ENCODE measurements around the gene CACNA1C. TPM values are rescaled to one million over a fixed set of nuclear protein-coding genes. Genes with fewer than 3 reads are reported as not detected.

Gene CACNA1C
- total RNA-seq, 4 donors from 2014 or later: 9.7 to 42.1 (median 18.1) TPM

DNA sequence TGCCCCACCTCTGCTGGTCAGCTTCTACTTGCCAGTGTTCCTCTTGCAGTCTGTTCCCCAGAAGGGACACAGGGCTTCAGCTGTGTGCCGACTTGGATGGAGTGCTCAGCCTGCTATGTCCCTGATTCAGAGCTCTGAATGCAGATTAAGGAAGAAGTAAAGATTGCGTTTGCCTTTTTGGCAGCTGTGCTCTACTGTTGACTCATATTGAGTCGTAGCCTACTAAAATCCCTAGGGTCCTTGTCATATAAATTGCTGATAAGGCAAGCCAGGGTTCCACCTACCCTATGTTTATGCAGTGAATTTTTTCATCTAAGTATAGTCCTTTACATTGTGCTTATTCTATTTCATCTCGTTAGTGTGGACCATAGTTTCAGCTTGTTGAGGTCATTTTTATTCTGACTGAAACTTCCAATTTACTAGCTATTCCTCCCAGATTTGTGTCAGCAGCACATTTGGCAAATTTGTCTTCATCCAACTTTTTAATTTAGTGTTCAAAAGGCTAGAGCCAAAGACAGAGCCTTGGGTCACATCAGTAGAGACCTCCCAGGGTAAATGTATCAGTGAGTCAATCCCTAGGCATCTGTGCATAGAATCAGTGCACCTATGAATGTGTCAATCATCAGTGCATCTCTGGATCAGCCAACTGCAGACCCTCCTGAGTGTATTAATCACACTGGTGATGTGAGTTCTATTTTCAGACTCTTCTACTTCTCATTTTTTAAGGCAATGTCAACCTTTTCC, 31.9 kb downstream of the CACNA1C start:
- no peak overlapping the region for H3K4me3 ChIP-seq
- DNase-seq: no peak
- H3K36me3 ChIP-seq: no peaks in the 10 kb centered on the region
- H3K4me1 ChIP-seq: no peaks in the 10 kb centered on the region
- no peak for TF ChIP-seq POLR2A (IDR thresholded peaks at IDR 0.05)
- TF ChIP-seq, protein P1, sequence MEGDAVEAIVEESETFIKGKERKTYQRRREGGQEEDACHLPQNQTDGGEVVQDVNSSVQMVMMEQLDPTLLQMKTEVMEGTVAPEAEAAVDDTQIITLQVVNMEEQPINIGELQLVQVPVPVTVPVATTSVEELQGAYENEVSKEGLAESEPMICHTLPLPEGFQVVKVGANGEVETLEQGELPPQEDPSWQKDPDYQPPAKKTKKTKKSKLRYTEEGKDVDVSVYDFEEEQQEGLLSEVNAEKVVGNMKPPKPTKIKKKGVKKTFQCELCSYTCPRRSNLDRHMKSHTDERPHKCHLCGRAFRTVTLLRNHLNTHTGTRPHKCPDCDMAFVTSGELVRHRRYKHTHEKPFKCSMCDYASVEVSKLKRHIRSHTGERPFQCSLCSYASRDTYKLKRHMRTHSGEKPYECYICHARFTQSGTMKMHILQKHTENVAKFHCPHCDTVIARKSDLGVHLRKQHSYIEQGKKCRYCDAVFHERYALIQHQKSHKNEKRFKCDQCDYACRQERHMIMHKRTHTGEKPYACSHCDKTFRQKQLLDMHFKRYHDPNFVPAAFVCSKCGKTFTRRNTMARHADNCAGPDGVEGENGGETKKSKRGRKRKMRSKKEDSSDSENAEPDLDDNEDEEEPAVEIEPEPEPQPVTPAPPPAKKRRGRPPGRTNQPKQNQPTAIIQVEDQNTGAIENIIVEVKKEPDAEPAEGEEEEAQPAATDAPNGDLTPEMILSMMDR (IDR thresholded peaks at IDR 0.05): no peak
- H3K27me3 ChIP-seq: no peaks in the 10 kb centered on the region
- H3K27ac ChIP-seq: no peak overlapping the region
- H3K9me3 ChIP-seq: no peaks in the 10 kb centered on the region

DNA sequence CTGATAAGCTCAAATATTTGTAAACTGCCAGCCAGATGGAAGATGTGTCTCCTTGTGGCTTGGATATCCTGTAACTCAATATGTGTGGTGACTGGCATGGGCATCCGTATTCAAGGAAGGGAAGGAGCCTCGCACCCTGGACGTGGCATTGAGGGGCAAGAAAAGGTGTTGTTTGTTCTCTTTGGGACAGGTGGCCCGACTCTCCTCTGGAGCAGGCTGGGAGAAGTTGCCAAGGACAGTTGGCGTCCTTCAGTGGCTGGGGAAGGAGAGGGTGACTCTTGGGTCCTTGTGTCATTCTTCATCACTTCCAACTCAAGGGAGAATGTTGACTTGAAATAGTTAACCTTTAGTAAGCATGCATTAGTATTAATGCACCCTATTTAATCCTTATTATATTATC, 39.6 kb downstream of the CACNA1C start:
- Histone ChIP-seq H3K27ac (peak overlapping the region in 1 of 4 donors; percentile 11), H3K36me3 (no peaks in the 10 kb centered on the region), H3K4me1 (no peaks in the 10 kb centered on the region), H3K27me3 (no peaks in the 10 kb centered on the region), H3K4me3 (no peak overlapping the region), H3K9me3 (no peaks in the 10 kb centered on the region)
- no peak for DNase-seq
- TF ChIP-seq, protein P1 (IDR thresholded peaks at IDR 0.05): no peak
- no peak for TF ChIP-seq POLR2A (IDR thresholded peaks at IDR 0.05)

DNA sequence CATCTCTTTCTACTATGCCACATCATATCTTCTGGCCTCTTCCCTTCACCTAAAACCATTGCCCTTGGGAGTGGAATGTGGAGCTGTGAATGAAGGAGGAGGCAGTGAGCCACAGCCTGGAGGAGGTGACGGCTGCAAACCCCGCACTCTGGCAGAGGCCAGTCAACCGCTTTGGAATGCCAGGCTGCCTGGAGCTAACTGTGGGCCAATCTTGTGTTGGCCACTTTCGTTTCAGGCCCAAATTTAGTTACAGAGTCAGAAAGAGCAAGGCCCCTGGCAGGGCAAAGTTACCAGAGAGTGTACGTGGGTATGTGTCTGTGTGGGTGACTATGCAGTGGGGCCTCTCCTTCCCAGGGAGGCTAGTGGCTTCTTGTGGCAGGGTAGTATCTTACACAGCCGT, 40.1 kb downstream of the CACNA1C start:
- Histone ChIP-seq H3K27ac (peak overlapping the region in 1 of 4 donors; percentile 61), H3K4me3 (no peak overlapping the region), H3K27me3 (no peaks in the 10 kb centered on the region), H3K4me1 (no peaks in the 10 kb centered on the region), H3K36me3 (no peaks in the 10 kb centered on the region), H3K9me3 (no peaks in the 10 kb centered on the region)
- no peak for TF ChIP-seq POLR2A (IDR thresholded peaks at IDR 0.05)
- TF ChIP-seq, protein P1 (IDR thresholded peaks at IDR 0.05): no peak
- DNase-seq: no peak

DNA sequence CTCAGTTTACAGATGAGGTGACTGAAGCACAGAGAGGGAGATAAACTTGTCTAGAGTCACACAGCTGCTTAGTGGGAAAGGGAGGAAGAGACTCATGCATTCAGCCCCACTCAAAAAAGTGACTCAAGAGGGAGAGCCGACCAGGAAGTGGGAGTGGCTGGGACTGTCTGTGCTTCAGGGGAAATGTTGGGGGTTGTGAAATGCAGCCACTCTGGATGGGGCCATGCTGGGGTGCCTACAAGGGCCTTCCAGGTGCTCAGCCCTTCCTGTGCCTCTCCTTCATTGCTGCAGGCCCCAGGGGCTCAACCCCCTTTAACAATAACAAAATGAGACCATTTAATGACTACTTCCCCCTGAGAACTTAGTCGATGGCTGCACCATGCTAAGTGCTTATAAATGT, 41.8 kb downstream of the CACNA1C start:
- Histone ChIP-seq H3K27me3 (no peaks in the 10 kb centered on the region), H3K36me3 (no peaks in the 10 kb centered on the region), H3K27ac (peak overlapping the region in 1 of 4 donors; percentile 61), H3K4me1 (no peaks in the 10 kb centered on the region), H3K9me3 (no peaks in the 10 kb centered on the region), H3K4me3 (no peak overlapping the region)
- DNase-seq: no peak
- TF ChIP-seq POLR2A (IDR thresholded peaks at IDR 0.05): no peak
- TF ChIP-seq, protein P1 (IDR thresholded peaks at IDR 0.05): no peak

DNA sequence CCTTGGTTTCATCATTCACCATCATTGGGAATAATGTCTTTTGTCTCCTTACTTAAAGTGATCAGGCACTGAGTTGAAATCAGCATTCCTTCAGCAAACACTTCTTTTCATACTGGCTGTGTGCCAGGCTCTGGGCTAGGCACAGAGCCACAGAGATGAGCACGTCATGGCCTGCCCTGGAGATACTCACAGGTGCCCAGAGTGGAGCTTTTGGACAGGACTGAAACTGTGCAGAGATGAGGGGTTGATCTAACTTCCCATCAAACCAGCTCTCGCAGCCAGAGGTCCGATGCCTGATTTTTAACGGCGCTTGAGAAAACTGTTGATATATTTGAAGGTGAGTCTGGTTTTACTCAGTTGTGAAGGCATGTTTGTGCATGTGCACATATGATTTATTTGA, 43.1 kb downstream of the CACNA1C start:
- Histone ChIP-seq H3K4me1 (no peaks in the 10 kb centered on the region), H3K9me3 (no peaks in the 10 kb centered on the region), H3K36me3 (no peaks in the 10 kb centered on the region), H3K4me3 (no peak overlapping the region), H3K27ac (peak overlapping the region in 1 of 4 donors; percentile 61), H3K27me3 (no peaks in the 10 kb centered on the region)
- TF ChIP-seq POLR2A (IDR thresholded peaks at IDR 0.05): no peak
- DNase-seq: no peak

DNA sequence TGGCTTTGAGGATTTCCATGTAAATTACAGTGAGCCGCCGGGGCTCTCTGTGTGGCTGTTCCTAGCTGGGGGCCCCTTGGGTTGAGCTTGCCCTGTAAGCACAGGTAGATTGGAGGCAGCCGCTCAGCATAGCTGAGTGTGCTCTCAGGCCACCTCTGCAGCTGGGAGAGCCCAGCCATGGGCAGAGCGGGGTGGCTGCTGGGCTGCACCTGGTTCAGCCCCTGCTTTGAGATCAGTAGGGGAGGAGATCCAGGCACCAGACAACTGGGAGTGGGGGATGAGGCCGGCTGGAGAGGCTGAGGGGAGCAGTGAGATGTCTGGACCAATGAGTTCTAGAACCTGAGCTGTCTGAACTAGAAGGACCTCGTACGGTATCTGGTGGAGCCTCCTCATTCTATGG, 44.8 kb downstream of the CACNA1C start:
- Histone ChIP-seq H3K27me3 (no peaks in the 10 kb centered on the region), H3K4me3 (no peak overlapping the region), H3K36me3 (no peaks in the 10 kb centered on the region), H3K9me3 (no peaks in the 10 kb centered on the region), H3K4me1 (no peaks in the 10 kb centered on the region), H3K27ac (peak overlapping the region in 1 of 4 donors; percentile 42)
- no peak for DNase-seq
- TF ChIP-seq, protein P1 (IDR thresholded peaks at IDR 0.05): no peak
- no peak for TF ChIP-seq POLR2A (IDR thresholded peaks at IDR 0.05)
